Measurements from ENCODE around the gene GLP2R. TPM values are rescaled to one million over a fixed set of nuclear protein-coding genes. Genes with fewer than 3 reads are reported as not detected.

The GLP2R gene
- polyA plus RNA-seq, 1 donor from 2014 or later = not detected

- H3K36me3 ChIP-seq (ENCODE audit: insufficient read depth, low read length) = no peaks in the 10 kb centered on the region
- H3K9ac ChIP-seq (ENCODE audit: low read length) = no peak overlapping the region
- H2AFZ ChIP-seq (ENCODE audit: low read depth, low read length) = no peak overlapping the region
- H3K79me2 ChIP-seq (replicated peaks; ENCODE audit: insufficient read depth, low read length) = no peaks in the 10 kb centered on the region
- TF ChIP-seq EZH2 (IDR thresholded peaks at IDR 0.05; ENCODE audit: borderline replicate concordance, insufficient read depth, low read length, poor library complexity, severe bottlenecking) = no peak
- no peak for TF ChIP-seq CTCF (IDR thresholded peaks at IDR 0.05; ENCODE audit: poor library complexity, severe bottlenecking)
- no peak for TF ChIP-seq SMC3 (conservative IDR thresholded peaks at IDR 0.05; ENCODE audit: poor library complexity)
- no peak for TF ChIP-seq POLR2AphosphoS5 (IDR thresholded peaks at IDR 0.05)
- TF ChIP-seq EP300 (conservative IDR thresholded peaks at IDR 0.05; ENCODE audit: poor library complexity, severe bottlenecking) = no peak
- no peak for TF ChIP-seq RAD21 (conservative IDR thresholded peaks at IDR 0.05)
- TF ChIP-seq TAF1 (IDR thresholded peaks at IDR 0.05; ENCODE audit: low read depth) = no peak
- H3F3A ChIP-seq (ENCODE audit: insufficient read depth, low read length, poor library complexity, severe bottlenecking) = no peaks in the 10 kb centered on the region
- no peak overlapping the region for H3K4me3 ChIP-seq (ENCODE audit: low read length)
- no peak overlapping the region for H3K27ac ChIP-seq (ENCODE audit: low read length)
- no peaks in the 10 kb centered on the region for H3K9me2 ChIP-seq (ENCODE audit: insufficient read depth, low read length)
- no peak overlapping the region for H3K4me2 ChIP-seq (ENCODE audit: low read length)
- no peaks in the 10 kb centered on the region for H3K27me3 ChIP-seq (ENCODE audit: insufficient read depth, low read depth, low read length)
- H3K9me3 ChIP-seq (ENCODE audit: low read length) = no peaks in the 10 kb centered on the region
- no peaks in the 10 kb centered on the region for H4K20me1 ChIP-seq (ENCODE audit: insufficient read depth)
These were observed 52.6 kb downstream of the GLP2R start for GRCh38 chr17:9878356-9878755.

GRCh38 chr17:9878786-9879525 is 53.2 kb downstream of the GLP2R start:
- Histone ChIP-seq H3F3A (ENCODE audit: insufficient read depth, low read length, poor library complexity, severe bottlenecking) (no peaks in the 10 kb centered on the region), H2AFZ (ENCODE audit: low read depth, low read length) (no peak overlapping the region), H3K9me3 (ENCODE audit: low read length) (no peaks in the 10 kb centered on the region), H3K9ac (ENCODE audit: low read length) (no peak overlapping the region), H3K4me3 (ENCODE audit: low read length) (no peak overlapping the region), H3K4me2 (ENCODE audit: low read length) (no peak overlapping the region), H3K79me2 (replicated peaks; ENCODE audit: insufficient read depth, low read length) (no peaks in the 10 kb centered on the region), H3K27ac (ENCODE audit: low read length) (no peak overlapping the region), H4K20me1 (ENCODE audit: insufficient read depth) (no peaks in the 10 kb centered on the region), H3K36me3 (ENCODE audit: insufficient read depth, low read length) (no peaks in the 10 kb centered on the region), H3K27me3 (ENCODE audit: insufficient read depth, low read depth, low read length) (no peaks in the 10 kb centered on the region), H3K9me2 (ENCODE audit: insufficient read depth, low read length) (no peaks in the 10 kb centered on the region)
- TF ChIP-seq SMC3 (conservative IDR thresholded peaks at IDR 0.05; ENCODE audit: poor library complexity) = no peak
- TF ChIP-seq TAF1 (IDR thresholded peaks at IDR 0.05; ENCODE audit: low read depth) = no peak
- TF ChIP-seq CTCF (IDR thresholded peaks at IDR 0.05; ENCODE audit: poor library complexity, severe bottlenecking) = no peak
- TF ChIP-seq EZH2 (IDR thresholded peaks at IDR 0.05; ENCODE audit: borderline replicate concordance, insufficient read depth, low read length, poor library complexity, severe bottlenecking) = no peak
- no peak for TF ChIP-seq MXI1 (conservative IDR thresholded peaks at IDR 0.05; ENCODE audit: poor library complexity, severe bottlenecking)
- no peak for TF ChIP-seq EP300 (conservative IDR thresholded peaks at IDR 0.05; ENCODE audit: poor library complexity, severe bottlenecking)
- TF ChIP-seq REST (IDR thresholded peaks at IDR 0.05; ENCODE audit: borderline replicate concordance) = no peak
- TF ChIP-seq RAD21 (conservative IDR thresholded peaks at IDR 0.05) = no peak
- TF ChIP-seq POLR2AphosphoS5 (IDR thresholded peaks at IDR 0.05) = no peak
